Measurements from ENCODE around the gene ALKBH6.

DNA sequence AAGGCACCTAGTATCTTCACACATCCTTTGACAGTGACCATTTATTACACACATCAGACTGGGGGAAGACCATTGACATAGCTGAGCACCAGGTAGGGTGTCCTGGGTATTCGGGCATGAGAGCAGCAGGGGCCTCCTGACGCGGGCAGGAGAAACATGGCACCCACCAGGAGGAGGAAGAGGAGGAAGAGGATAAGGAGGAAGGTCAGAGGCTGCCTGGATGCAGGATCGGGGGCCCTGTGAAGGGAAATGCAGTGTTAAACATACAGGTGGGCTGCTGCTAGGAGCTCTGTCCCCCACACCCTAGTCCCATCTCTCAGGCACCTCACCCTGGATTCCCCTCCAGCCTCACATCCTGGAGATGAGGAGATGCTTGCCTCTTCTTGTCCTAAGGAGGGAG is 10.7 kb downstream of the ALKBH6 start:
- TF ChIP-seq, protein P1, sequence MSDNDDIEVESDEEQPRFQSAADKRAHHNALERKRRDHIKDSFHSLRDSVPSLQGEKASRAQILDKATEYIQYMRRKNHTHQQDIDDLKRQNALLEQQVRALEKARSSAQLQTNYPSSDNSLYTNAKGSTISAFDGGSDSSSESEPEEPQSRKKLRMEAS (IDR thresholded peaks at IDR 0.05; ENCODE audit: low read depth, low read length) = no peak
- TF ChIP-seq POLR2AphosphoS5 (IDR thresholded peaks at IDR 0.05; ENCODE audit: low read length) (no peak), ASH2L (IDR thresholded peaks at IDR 0.05; ENCODE audit: borderline replicate concordance, low read depth) (no peak), HCFC1 (IDR thresholded peaks at IDR 0.05; ENCODE audit: low read length) (no peak), SIN3A (IDR thresholded peaks at IDR 0.05; ENCODE audit: low read depth, low read length) (no peak), HDAC6 (IDR thresholded peaks at IDR 0.05; ENCODE audit: unreplicated experiment) (no peak), RAD21 (IDR thresholded peaks at IDR 0.05; ENCODE audit: insufficient read depth, low read depth, low read length) (no peak), JUND (IDR thresholded peaks at IDR 0.05; ENCODE audit: low read depth, low read length) (no peak), YY1 (IDR thresholded peaks at IDR 0.05; ENCODE audit: low read depth, low read length) (no peak)
- TF ChIP-seq, protein P2, sequence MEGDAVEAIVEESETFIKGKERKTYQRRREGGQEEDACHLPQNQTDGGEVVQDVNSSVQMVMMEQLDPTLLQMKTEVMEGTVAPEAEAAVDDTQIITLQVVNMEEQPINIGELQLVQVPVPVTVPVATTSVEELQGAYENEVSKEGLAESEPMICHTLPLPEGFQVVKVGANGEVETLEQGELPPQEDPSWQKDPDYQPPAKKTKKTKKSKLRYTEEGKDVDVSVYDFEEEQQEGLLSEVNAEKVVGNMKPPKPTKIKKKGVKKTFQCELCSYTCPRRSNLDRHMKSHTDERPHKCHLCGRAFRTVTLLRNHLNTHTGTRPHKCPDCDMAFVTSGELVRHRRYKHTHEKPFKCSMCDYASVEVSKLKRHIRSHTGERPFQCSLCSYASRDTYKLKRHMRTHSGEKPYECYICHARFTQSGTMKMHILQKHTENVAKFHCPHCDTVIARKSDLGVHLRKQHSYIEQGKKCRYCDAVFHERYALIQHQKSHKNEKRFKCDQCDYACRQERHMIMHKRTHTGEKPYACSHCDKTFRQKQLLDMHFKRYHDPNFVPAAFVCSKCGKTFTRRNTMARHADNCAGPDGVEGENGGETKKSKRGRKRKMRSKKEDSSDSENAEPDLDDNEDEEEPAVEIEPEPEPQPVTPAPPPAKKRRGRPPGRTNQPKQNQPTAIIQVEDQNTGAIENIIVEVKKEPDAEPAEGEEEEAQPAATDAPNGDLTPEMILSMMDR (IDR thresholded peaks at IDR 0.05 in 2 of 3, conservative IDR thresholded peaks at IDR 0.05 in 1 of 3; ENCODE audit: control insufficient read depth in 2 of 3, extremely low read depth in 1 of 3, insufficient read depth in 1 of 3, low read depth in 3 of 3, low read length in 3 of 3) = no peak
- TF ChIP-seq, protein P3, sequence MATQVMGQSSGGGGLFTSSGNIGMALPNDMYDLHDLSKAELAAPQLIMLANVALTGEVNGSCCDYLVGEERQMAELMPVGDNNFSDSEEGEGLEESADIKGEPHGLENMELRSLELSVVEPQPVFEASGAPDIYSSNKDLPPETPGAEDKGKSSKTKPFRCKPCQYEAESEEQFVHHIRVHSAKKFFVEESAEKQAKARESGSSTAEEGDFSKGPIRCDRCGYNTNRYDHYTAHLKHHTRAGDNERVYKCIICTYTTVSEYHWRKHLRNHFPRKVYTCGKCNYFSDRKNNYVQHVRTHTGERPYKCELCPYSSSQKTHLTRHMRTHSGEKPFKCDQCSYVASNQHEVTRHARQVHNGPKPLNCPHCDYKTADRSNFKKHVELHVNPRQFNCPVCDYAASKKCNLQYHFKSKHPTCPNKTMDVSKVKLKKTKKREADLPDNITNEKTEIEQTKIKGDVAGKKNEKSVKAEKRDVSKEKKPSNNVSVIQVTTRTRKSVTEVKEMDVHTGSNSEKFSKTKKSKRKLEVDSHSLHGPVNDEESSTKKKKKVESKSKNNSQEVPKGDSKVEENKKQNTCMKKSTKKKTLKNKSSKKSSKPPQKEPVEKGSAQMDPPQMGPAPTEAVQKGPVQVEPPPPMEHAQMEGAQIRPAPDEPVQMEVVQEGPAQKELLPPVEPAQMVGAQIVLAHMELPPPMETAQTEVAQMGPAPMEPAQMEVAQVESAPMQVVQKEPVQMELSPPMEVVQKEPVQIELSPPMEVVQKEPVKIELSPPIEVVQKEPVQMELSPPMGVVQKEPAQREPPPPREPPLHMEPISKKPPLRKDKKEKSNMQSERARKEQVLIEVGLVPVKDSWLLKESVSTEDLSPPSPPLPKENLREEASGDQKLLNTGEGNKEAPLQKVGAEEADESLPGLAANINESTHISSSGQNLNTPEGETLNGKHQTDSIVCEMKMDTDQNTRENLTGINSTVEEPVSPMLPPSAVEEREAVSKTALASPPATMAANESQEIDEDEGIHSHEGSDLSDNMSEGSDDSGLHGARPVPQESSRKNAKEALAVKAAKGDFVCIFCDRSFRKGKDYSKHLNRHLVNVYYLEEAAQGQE (IDR thresholded peaks at IDR 0.05; ENCODE audit: low read depth, low read length) = no peak
